ENCODE results near the gene MALAT1.

GRCh38 chr11:65492387-65492636 is 6.5 kb upstream of the MALAT1 start:
- TF ChIP-seq CTCF (IDR thresholded peaks at IDR 0.05) (no peak), POLR2A (IDR thresholded peaks at IDR 0.05) (no peak)
